T1000 (cell line): ENCODE measurements around the gene OMA1.
"Not testable (repeated sequence)": the region's sequence is repeated elsewhere in the genome, so short reads cannot be mapped to it uniquely, and the experiment has no call there.

Source experiments
- DNase-seq: peaks from one replicate; lab custom pipeline; 2025; ENCODE audit warnings: mixed read lengths; lab: John Stamatoyannopoulos, UW

Gene OMA1

GRCh38 chr1:58524353-58524945 is 22.1 kb downstream of the OMA1 start:
- DNase-seq: no peak

- DNase-seq: no peak
These were observed 30.6 kb downstream of the OMA1 start for GRCh38 chr1:58515794-58516401.

GRCh38 chr1:58513956-58514355 is 32.6 kb downstream of the OMA1 start:
- no peak for DNase-seq

- DNase-seq: no peak
These were observed 37.9 kb downstream of the OMA1 start for GRCh38 chr1:58508629-58509028.

- no peak for DNase-seq
These were observed 41.2 kb downstream of the OMA1 start for GRCh38 chr1:58505286-58505685.

GRCh38 chr1:58502519-58502918 is 44.0 kb downstream of the OMA1 start:
- DNase-seq: no peak

- no peak for DNase-seq
These were observed 46.5 kb downstream of the OMA1 start for GRCh38 chr1:58500043-58500442.

- DNase-seq: no peak
These were observed 49.0 kb downstream of the OMA1 start for GRCh38 chr1:58497499-58497898.

- DNase-seq: no peak
These were observed 50.5 kb downstream of the OMA1 start for GRCh38 chr1:58496042-58496441.

GRCh38 chr1:58488914-58489313 is 57.6 kb downstream of the OMA1 start:
- DNase-seq: not testable (repeated sequence)

- no peak for DNase-seq
These were observed 59.5 kb downstream of the OMA1 start for GRCh38 chr1:58487002-58487401.

GRCh38 chr1:58481962-58482361 is 64.6 kb downstream of the OMA1 start:
- no peak for DNase-seq

GRCh38 chr1:58480191-58480590 is 66.3 kb downstream of the OMA1 start:
- DNase-seq: no peak

- DNase-seq: no peak
These were observed 69.1 kb downstream of the OMA1 start for GRCh38 chr1:58477390-58477789.

- DNase-seq: no peak
These were observed 70.3 kb downstream of the OMA1 start for GRCh38 chr1:58476179-58476578.

- DNase-seq: no peak
These were observed 77.0 kb downstream of the OMA1 start for GRCh38 chr1:58469476-58469875.

- no peak for DNase-seq
These were observed 77.5 kb downstream of the OMA1 start for GRCh38 chr1:58469016-58469415.

- no peak for DNase-seq
These were observed 77.9 kb downstream of the OMA1 start for GRCh38 chr1:58468612-58469011.

- DNase-seq: no peak
These were observed 79.8 kb downstream of the OMA1 start for GRCh38 chr1:58466630-58467241.

GRCh38 chr1:58465825-58466629 is 80.5 kb downstream of the OMA1 start:
- DNase-seq: no peak

- DNase-seq: no peak
These were observed 81.3 kb downstream of the OMA1 start for GRCh38 chr1:58465176-58465575.

GRCh38 chr1:58460469-58460868 is 86.1 kb downstream of the OMA1 start:
- DNase-seq: no peak

- DNase-seq: no peak
These were observed 86.6 kb downstream of the OMA1 start for GRCh38 chr1:58459911-58460310.
